RKO (cell line): ENCODE results near the gene ZFAND3.

Experiments
- DNase-seq: peaks from one replicate; pipeline ENCODE4 v3.0.0-alpha.2; 2016; ENCODE audit warnings: low spot score

The ZFAND3 gene

DNA sequence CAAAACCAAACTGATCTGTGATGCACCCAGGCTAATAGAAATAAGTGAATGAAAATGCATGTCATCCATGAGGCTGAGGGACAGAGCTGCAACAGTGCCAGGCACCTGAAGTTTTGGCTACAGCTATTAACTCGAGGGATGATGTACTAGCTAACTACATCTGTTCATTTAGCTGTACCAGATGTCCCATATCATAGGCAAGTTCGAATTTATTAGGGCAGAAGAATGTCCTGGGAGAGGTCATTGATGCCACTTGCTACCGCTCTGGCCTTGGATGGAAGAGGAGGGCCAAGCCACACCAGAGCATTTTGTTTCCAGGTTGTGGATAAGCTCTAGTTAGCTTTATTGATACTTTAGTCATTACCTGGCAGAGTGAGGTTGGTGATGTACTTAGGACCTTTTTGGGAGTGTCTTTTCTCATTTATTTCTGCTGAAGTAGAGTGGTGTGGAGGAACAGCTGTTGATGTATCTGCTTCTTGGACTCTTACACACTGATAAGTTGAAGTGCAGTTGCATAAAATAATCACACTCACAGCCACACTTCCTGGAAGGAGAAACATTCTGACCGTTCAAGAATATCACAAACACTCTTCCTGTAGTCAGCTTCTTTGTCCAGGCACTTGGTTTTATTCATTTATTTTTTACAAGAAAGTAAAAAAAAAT, 8.2 kb downstream of the ZFAND3 start:
- DNase-seq: no peak

- no peak for DNase-seq
These were observed 10.7 kb downstream of the ZFAND3 start for GRCh38 chr6:37830225-37830624.

GRCh38 chr6:37831457-37831856, 11.9 kb downstream of the ZFAND3 start:
- DNase-seq: no peak

- DNase-seq: no peak
These were observed 16.4 kb downstream of the ZFAND3 start for GRCh38 chr6:37835923-37836322.

- no peak for DNase-seq
These were observed 18.8 kb downstream of the ZFAND3 start for GRCh38 chr6:37838219-37838921.

DNA sequence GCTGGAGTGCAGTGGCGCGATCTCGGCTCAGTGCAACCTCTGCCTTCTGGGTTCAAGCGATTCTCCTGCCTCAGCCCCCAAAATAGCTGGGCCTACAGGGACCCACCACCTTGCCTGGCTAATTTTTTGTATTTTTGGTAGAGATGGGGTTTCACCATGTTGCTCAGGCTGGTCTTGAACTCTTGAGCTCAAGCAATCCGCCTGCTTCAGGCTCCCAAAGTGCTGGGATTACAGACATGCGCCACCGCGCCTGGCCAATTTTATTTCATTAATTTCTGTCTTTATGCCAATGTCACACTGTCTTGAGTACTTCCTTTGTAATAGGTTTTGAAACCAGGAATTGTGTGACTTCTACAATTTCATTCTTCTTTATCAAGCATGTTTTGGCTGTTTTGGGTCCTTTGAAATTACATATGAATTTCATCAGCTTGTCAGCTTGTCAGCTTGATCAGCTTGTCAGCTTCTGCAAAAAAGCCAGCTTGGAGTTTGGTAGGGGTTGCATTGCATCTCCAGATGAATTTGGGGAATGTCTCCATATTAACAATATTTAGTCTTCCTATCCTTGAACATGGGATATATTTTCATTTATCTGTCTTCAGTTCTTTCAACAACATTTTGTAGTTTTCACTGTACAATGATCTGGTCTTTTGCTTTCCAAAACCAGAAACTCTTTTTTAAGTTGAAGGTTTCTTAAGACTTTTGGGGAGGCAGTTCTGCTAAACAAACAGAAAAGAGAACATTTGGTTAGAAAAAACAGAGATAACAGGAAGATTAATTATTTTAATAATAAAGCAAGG, 20.8 kb downstream of the ZFAND3 start:
- no peak for DNase-seq

DNA sequence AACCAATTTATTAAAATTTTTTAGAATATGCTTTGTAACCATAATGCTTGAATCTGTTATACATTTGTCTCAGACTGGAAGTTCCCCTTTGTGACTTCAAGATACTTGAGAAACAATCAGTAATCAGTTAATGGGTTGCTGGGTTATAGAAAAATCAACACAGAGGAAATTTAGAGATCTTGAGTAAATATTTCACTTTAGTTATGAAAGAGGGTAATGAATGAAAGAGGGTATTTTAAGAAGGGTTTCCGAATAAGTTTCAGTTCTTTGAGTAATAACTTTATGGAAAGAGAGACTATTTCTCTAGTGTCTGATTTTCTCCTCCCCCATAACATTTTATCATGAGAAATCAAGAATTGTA, 21.4 kb downstream of the ZFAND3 start:
- no peak for DNase-seq

- no peak for DNase-seq
These were observed 25.7 kb downstream of the ZFAND3 start for GRCh38 chr6:37845026-37845911.

DNA sequence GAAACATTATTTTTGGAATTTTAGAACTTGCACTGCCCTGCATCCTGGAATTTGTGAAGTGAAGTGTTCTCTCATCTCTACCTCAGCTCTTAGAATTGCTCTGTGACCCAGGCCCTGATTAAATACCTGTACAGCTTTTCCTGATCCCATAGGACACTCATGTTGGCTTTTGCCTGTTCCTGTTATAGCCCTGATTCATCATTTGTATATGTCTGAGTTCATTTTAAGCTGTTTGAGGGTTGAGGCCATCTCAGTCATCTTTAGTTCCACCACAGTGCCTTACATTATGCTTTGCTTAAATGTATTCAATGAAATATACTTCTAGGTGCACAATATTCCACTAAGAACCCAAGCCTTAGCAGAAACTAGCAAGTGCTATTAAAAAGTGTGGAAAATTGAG, 26.4 kb downstream of the ZFAND3 start:
- no peak for DNase-seq

DNA sequence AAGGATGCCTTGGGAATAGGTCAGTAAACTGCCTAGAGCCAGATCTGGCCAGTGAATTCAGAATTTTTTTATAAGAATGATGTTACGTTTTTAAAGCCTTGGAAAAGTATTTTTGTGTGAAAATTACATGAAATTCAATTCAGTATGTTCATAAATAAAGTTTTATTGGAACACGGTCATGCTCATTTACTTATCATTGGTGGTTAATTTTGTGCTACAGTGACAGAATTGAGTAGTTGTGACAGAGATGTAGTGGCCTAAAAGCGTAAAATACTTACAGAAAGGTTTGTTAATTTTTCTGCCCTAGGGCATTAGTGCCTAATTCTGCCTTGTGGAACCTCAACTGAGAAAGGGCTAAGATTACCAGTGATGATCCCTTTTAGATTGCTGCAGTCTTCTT, 28.2 kb downstream of the ZFAND3 start:
- no peak for DNase-seq

DNA sequence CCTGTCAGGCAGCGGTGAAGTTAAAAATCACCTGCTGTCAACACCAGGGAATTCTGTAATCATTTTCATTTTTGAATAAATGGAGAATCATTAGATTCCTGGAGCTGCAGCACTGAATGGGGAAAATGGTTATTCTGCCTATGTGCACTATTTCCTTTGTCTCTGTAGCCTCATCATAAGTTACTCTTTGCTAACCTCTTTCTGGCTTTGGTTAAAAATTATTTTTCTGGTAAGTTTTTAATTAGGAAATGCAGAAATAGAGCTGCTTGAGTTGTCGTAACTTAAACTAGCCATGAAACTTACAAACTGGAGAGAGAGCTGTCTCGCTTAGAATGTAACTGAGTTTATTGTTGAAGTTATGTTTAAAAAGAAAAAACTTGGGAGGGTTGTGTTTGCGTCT, 28.8 kb downstream of the ZFAND3 start:
- no peak for DNase-seq

GRCh38 chr6:37850260-37850659, 30.7 kb downstream of the ZFAND3 start:
- no peak for DNase-seq

GRCh38 chr6:37850728-37851285, 31.3 kb downstream of the ZFAND3 start:
- no peak for DNase-seq

DNA sequence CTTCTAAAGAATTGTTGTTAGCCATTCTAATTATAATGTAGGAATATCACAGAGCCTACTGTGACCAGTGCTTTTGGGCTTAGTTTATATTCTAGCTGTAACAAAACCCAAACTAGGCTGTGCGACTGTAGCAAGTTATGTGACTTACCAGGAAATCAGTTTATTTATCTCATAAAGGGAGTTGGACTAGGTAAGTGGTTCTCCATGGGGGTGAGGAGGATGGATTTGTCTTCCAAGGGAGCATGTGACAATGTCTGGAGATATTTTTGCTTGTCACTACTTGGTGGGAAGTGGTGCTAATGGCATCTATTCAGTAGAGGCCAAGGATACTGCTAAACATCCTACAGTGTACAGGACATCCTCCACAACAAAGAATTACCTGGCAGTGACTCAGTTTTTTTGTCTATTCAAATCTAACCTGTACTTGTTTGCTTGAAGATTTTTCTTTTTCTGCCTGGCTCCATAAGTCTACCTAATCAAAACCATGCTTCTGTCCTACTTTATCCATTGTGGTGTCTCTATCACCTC, 32.5 kb downstream of the ZFAND3 start:
- no peak for DNase-seq

GRCh38 chr6:37856285-37856684, 36.8 kb downstream of the ZFAND3 start:
- no peak for DNase-seq

DNA sequence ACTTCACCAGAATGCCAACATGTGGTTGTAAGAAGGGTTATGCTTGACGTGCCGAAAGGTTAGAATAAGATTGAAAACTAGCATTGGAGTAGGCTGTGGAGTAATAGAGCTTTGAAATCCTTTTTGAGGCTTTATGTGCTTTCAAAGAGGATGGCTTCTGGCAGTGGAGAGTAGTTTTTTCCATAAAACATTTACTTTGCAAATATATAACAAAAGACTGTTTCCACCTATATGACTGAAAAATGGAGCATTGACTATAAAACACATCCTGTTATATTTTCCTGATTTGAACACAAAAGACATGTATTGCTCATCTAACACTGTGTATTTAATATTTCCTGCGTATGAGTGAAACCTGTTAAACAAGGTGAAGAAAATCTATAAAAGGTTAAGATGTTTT, 38.8 kb downstream of the ZFAND3 start:
- no peak for DNase-seq

DNA sequence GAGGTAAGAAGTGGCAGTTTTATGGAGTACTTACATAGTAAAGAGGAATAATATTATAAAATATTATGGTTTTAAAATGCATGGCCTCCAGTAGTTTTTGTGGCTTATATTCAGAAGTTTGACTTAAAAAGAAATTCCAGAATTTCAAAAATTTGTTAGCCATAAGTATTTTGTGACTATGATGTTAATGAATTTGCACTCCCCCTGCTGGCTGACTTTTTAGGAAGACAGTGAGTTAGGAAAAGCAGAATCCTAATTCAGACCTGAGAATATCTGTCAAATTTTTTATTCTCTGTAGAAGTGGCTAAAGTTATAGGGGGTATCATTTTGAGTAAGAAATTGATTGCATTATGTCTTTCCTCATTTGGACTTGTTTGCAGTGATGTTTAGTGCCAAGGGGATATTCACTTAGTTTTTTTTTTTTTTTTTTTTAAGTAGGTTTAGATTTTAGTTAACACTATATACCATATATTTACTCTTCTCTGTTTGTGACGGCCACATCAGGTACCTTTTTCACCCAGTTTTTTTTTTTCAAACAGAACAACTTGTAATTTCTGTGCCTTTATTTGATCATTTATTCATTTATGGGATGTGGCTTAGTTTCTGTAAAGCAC, 40.8 kb downstream of the ZFAND3 start:
- peak; percentile 48 for DNase-seq

DNA sequence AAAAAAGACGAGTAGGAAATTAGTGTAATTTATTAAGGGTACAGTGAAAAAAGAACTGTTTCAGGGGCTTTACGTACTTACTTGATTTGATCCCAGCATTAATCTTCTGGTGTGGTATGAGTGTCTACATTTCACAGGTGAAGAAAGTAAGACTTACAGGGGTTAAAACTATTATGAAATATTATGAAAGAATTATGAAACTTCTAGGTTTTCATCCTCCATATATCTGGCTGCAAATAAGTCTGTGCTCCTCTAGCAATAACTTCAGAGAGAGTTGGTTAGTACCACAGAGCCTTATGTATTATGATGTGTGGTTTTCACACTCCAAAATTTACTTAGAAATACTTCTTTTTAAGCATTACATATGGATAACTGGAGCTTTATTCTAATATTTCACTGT, 41.9 kb downstream of the ZFAND3 start:
- no peak for DNase-seq

DNA sequence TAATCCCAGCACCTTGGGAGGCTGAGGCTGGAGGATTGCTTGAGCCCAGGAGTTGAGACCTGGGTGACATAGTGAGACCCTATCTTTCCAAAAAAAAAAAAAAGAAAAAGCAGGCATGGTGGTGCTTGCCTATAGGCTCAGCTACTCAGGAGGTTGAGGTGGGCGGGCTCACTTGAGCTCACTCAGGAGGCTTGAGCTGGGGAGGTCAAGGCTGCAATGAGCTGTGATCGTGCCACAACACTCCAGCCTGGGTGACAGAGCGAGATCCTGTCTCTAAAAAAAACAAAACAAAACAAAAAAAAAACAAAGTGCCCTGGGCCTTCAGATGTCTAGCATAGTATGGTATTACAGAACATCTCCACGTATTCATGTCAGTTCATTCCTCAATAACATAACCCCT, 42.9 kb downstream of the ZFAND3 start:
- no peak for DNase-seq

GRCh38 chr6:37862992-37863391, 43.5 kb downstream of the ZFAND3 start:
- no peak for DNase-seq

DNA sequence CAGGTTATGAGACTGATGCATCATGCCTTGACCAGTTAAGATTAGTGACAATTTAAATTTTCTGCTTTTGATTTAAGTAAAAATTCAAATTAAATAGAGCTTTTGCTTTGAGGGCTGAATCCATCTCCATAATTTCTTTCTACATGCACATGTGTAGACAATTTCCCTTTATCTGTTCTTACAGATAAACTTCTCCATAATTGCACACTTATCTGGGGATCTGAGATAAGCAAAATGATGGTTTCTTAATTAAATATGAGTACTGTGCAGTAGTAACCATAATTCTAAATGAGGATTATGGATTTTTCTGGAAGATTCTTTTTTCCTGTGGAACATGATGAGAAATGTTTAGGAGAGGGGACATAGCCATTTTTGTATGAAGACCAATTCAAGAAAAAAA, 44.7 kb downstream of the ZFAND3 start:
- DNase-seq: no peak
